NCI-H446 (cell line): ENCODE measurements around the gene TXNL4A.
"Not testable (repeated sequence)": the region's sequence is repeated elsewhere in the genome, so short reads cannot be mapped to it uniquely, and the experiment has no call there.

Experiments
- DNase-seq, 2 experiments: peaks; one replicate each; lab custom pipeline; 2025; lab: John Stamatoyannopoulos, UW

Gene TXNL4A

GRCh38 chr18:79988451-79989194, at the start of gene TXNL4A:
TSS of gene TXNL4A (minus strand) at chr18:79988563. CDS start at chr18:79988392, 171 bp downstream.
- DNase-seq, result peak; percentile 32 to 93

GRCh38 chr18:80037300-80037699, 48.9 kb upstream of the TXNL4A start:
- no peak for DNase-seq

GRCh38 chr18:80035997-80036396, 47.6 kb upstream of the TXNL4A start:
- DNase-seq, result no peak

- DNase-seq, result no peak
Observed at GRCh38 chr18:80034852-80035406, 46.6 kb upstream of the TXNL4A start.

GRCh38 chr18:80034068-80034851, 45.9 kb upstream of the TXNL4A start, which contains the start of gene RBFA:
TSS of gene RBFA (plus strand) at chr18:80034434. CDS start at chr18:80034496, 62 bp downstream.
- DNase-seq, result peak; percentile 96 to 97

GRCh38 chr18:80033181-80034067, 45.1 kb upstream of the TXNL4A start:
- DNase-seq, result no peak

GRCh38 chr18:80029690-80030089, 41.3 kb upstream of the TXNL4A start:
- DNase-seq, result no peak

- not testable (repeated sequence) for DNase-seq
Observed at GRCh38 chr18:80027719-80028118, 39.4 kb upstream of the TXNL4A start.

- no peak for DNase-seq
Observed at GRCh38 chr18:80026363-80026762, 38.0 kb upstream of the TXNL4A start.

GRCh38 chr18:80023173-80023572, 34.8 kb upstream of the TXNL4A start:
- no peak for DNase-seq

- DNase-seq, result no peak
Observed at GRCh38 chr18:80022613-80023012, 34.2 kb upstream of the TXNL4A start.

GRCh38 chr18:80012714-80013113, 24.4 kb upstream of the TXNL4A start:
- no peak for DNase-seq

GRCh38 chr18:80011496-80012137, 23.3 kb upstream of the TXNL4A start:
- not testable (repeated sequence) for DNase-seq

GRCh38 chr18:80010551-80010906, 22.2 kb upstream of the TXNL4A start:
- peak in 1 of 2 experiments; percentile 58 for DNase-seq

- DNase-seq, result peak; percentile 61 to 85
Observed at GRCh38 chr18:80009661-80010550, 21.5 kb upstream of the TXNL4A start.

GRCh38 chr18:80006724-80007123, 18.4 kb upstream of the TXNL4A start:
- DNase-seq, result no peak

GRCh38 chr18:80004600-80005342, 16.4 kb upstream of the TXNL4A start:
- no peak for DNase-seq

- DNase-seq, result no peak
Observed at GRCh38 chr18:80002468-80002867, 14.1 kb upstream of the TXNL4A start.

- no peak for DNase-seq
Observed at GRCh38 chr18:80000877-80001276, 12.5 kb upstream of the TXNL4A start.

GRCh38 chr18:79999701-80000100, 11.3 kb upstream of the TXNL4A start:
- DNase-seq, result not testable (repeated sequence)
